ENCODE results near the gene ZNF746. TPM values are rescaled to one million over a fixed set of nuclear protein-coding genes. Genes with fewer than 3 reads are reported as not detected.

The ZNF746 gene
- total and polyA plus RNA-seq, 2 of the 13 experiments (the other 11 are each of a cell fraction or from before 2014, with no cell fraction given): 3.8 to 8.1 TPM

GRCh38 chr7:149547126-149547525 lies 49.5 kb upstream of the ZNF746 start:
- BruUV-seq (replicated peaks): no TSS peak
- intact Hi-C loops (cut with micrococcal nuclease; ENCODE audit: unreplicated experiment) (no loop called here), in situ Hi-C loops (cut with HindIII; ENCODE audit: extremely low pct_ligation_motif_present, low pct_unique_long_range_greater_than_20kb) (no loop called here)
- Histone ChIP-seq H4K20me1 (ENCODE audit: insufficient read depth, low read length) (no peaks in the 10 kb centered on the region), H3K79me2 (ENCODE audit: insufficient read depth, low read length) (no peaks in the 10 kb centered on the region), H3K9me3 (ENCODE audit: low read length) (no peaks in the 10 kb centered on the region), H3K27ac (ENCODE audit: extremely low read length, insufficient read depth, low read length) (no peak overlapping the region), H3K9ac (ENCODE audit: insufficient read depth, low read depth, low read length) (no peak overlapping the region), H3K4me2 (ENCODE audit: low read depth, low read length) (no peak overlapping the region), H3K4me1 (ENCODE audit: insufficient read depth, low read length) (no peaks in the 10 kb centered on the region), H3K4me3 (replicated peaks in 1 of 3; ENCODE audit: insufficient read depth in 1 of 3, low read depth in 2 of 3, low read length in 3 of 3) (no peak overlapping the region), H3K36me3 (replicated peaks in 1 of 2; ENCODE audit: control insufficient read depth in 1 of 2, insufficient read depth in 2 of 2, low read length in 2 of 2) (peaks cover 20 to 51% of the 10 kb centered on the region in 2 experiments), H2AFZ (ENCODE audit: low read length) (no peak overlapping the region), H3K27me3 (ENCODE audit: control insufficient read depth in 1 of 2, insufficient read depth in 2 of 2, low read length in 2 of 2) (no peaks in the 10 kb centered on the region)
- DNase-seq (ENCODE audit: low spot score) (no peak), FAIRE-seq (no peak), ATAC-seq (peak; percentile 63; the same call in 2 of the 3 replicates)
- POLR2A ChIA-PET: no interaction called here
- 100% methylated on average over 3 of the region's 3 CpGs for WGBS (ENCODE audit: low lambda C conversion rate)
- CTCF ChIA-PET (ENCODE audit: low intra/inter-chr PET ratio, low total read pairs): no interaction called here
- TF ChIP-seq ZNF547 (CRISPR knock-in tag; IDR thresholded peaks at IDR 0.05) (no peak), SMC3 (IDR thresholded peaks at IDR 0.05; ENCODE audit: low read length) (peak; percentile 14; the same call in 1 of the 2 replicates), CCAR2 (optimal IDR thresholded peaks at IDR 0.05; ENCODE audit: low read depth, low read length) (no peak), ZNF710 (CRISPR knock-in tag; IDR thresholded peaks at IDR 0.05; ENCODE audit: borderline replicate concordance) (no peak), CTCF (CRISPR knock-in tag; IDR thresholded peaks at IDR 0.05) (peak; percentile 46), SKI (IDR thresholded peaks at IDR 0.05; ENCODE audit: partially characterized antibody) (no peak), BCLAF1 (IDR thresholded peaks at IDR 0.05) (no peak), STAG1 (CRISPR knock-in tag; IDR thresholded peaks at IDR 0.05) (peak; percentile 28; the same call in 1 of the 2 replicates)
